ENCODE measurements around the gene RXYLT1.
A peak's percentile ranks its signal among the peaks of the same experiment; 100 is the strongest.
"Not testable (repeated sequence)": the region's sequence is repeated elsewhere in the genome, so short reads cannot be mapped to it uniquely, and the experiment has no call there.

The RXYLT1 gene

GRCh38 chr12:63805704-63806672 is 26.3 kb downstream of the RXYLT1 start:
- DNase-seq = no peak

GRCh38 chr12:63808631-63809030 is 28.9 kb downstream of the RXYLT1 start:
- no peak for DNase-seq

- no peak for DNase-seq
These were observed 29.9 kb downstream of the RXYLT1 start for GRCh38 chr12:63809566-63809965.

DNA sequence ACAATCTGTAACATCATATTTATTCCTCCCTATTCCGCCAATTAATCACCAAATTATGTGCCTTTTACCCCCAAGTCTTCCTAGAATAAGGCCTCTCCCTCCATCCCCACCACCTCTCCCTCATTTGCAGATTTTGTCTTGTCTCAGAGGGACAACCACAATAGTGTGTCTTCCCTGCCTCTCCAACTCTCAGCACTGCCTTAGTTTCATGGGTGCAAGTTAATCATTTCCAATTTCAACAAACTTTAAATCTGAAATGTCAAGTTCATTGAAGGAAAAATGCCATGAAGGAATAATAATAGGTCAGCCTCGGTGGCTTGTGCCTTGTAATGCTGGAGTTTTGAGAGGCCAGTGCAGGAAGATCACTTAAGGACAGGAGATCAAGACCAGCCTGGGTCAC is 31.6 kb downstream of the RXYLT1 start:
- no peak for DNase-seq

- DNase-seq = no peak
These were observed 32.0 kb downstream of the RXYLT1 start for GRCh38 chr12:63811755-63812154.

GRCh38 chr12:63814146-63814772 is 34.5 kb downstream of the RXYLT1 start:
- DNase-seq = no peak

- DNase-seq = no peak
These were observed 35.8 kb downstream of the RXYLT1 start for GRCh38 chr12:63815482-63815852.

- no peak for DNase-seq
These were observed 36.3 kb downstream of the RXYLT1 start for GRCh38 chr12:63816031-63816430.

- no peak for DNase-seq
These were observed 40.7 kb downstream of the RXYLT1 start for GRCh38 chr12:63820427-63820826.

DNA sequence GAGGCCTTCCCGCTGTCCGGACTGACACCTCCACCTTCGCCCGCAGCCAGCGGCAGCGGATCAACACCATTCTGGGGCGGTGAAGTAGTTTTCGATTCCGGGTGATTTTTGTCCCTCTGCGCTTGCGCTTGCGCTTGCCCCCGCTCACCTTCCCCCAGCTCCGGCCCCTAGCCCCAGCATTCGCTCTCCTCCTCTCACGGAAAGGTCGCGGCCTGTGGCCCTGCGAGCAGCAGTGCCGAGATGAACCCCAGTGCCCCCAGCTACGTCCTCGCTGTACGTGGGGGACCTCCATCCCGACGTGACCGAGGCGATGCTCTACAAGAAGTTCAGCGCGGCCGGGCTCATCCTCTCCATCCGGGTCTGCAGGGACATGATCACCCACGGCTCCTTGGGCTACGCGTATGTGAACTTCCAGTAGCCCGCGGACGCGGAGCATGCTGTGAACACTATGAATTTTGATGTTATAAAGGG is 42.1 kb downstream of the RXYLT1 start:
- DNase-seq = no peak

- DNase-seq = no peak
These were observed 42.6 kb downstream of the RXYLT1 start for GRCh38 chr12:63822352-63822751.

DNA sequence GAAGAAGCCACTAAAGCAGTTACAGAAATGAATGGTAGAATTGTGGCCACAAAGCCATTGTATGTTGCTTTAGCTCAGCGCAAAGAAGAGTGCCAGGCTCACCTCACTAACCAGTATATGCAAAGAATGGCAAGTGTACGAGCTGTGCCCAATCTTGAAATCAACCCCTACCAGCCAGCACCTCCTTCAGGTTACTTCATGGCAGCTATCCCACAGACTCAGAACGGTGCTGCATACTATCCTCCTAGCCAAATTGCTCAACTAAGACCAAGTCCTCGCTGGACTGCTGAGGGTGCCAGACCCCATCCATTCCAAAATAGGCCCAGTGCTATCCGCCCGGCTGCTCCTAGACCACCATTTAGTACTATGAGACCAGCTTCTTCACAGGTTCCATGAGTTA is 43.3 kb downstream of the RXYLT1 start:
- no peak for DNase-seq

DNA sequence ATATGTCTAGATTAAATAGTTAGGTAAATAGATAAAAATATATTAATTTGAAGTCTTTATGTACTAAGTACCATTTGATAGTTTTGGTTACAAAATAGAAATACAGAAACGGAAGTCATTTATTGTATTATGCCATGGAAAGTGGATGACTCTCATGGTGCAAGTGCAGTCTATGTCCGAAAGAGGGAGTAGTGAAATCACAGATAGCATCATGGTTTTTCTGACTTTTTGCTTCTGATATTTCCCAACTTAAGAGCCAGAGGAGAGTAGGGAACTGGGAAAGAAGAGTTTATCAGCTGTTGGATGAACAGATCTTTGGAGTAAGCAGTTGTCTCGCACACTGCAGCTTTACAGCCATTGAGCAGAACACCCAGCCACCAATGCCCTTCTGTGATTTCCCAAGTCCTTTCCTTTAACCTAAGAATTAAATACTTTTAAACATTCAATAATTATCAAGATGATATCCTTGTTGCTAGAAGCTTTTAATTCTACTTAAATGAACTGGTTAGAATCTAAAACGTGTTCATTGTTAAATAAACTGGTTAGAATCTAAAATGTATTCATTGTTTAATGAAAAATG is 46.4 kb downstream of the RXYLT1 start:
- DNase-seq = peak; percentile 46

- DNase-seq = no peak
These were observed 49.2 kb downstream of the RXYLT1 start for GRCh38 chr12:63828867-63829266.

DNA sequence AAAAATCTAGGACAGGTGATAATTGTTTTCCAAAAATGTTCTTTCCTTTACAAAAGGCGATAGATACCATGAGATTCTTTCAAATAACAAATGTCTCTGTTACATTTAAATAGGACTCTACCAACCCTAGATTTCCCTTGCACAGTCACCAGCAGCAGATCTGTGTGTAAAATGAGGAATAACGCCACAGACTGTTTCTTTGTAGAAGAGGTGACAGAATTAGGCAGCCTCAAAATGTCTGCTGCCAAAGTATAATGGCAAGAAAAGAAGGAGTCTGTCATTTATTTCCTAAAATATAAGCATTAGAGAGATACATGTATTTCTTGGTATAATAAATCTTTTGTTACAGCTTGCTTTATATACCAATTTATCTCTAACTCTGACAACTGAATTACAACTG is 56.3 kb downstream of the RXYLT1 start:
- no peak for DNase-seq

DNA sequence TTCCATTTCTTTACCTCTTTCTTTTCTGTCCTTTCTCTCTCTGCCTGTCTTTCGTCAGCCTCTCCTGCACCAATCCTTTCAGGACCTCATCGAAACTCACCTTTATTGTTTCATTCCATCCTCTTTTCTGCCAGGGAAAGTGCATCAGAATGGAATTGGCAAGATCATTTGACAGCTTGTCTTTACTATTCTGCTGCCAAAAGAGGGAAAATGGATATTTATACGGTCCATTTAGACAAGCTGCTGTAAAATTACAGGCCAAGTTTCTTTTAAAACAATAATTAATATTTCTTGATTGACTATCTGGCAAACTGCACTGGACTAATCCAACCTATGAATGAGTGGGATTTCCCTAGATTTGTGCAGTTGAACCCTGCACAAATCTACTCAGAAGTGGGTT is 57.2 kb downstream of the RXYLT1 start:
- no peak for DNase-seq

- DNase-seq = no peak
These were observed 58.7 kb downstream of the RXYLT1 start for GRCh38 chr12:63838411-63838810.

GRCh38 chr12:63841011-63841410 is 61.3 kb downstream of the RXYLT1 start:
- no peak for DNase-seq

GRCh38 chr12:63841571-63841970 is 61.9 kb downstream of the RXYLT1 start:
- no peak for DNase-seq

DNA sequence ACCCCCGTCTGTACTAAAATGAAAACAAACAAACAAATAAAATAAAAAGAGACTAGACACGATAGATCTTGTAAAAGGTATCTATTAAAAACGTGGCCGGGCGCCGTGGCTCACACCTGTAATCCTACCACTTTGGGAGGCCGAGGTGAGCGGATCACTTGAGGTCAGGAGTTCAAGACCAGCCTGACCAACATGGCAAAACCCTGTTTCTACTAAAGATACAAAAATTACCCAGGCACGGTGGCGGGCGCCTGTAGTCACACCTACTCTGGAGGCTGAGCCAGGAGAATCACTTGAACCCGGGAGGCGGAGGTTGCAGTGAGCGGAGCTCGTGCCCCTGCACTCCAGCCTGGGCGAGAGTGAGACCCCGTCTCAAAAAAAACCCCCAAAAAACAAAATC is 63.0 kb downstream of the RXYLT1 start:
- not testable (repeated sequence) for DNase-seq

- DNase-seq = peak; percentile 4
These were observed 63.6 kb downstream of the RXYLT1 start for GRCh38 chr12:63843254-63843720.

GRCh38 chr12:63843721-63844390 is 64.1 kb downstream of the RXYLT1 start:
- DNase-seq = peak; percentile 80

Data from hematopoietic multipotent progenitor cell treated with erythropoietin and hydrocortisone succinate and interleukin-3 and kit ligand, for 8 days (in vitro differentiated cells).